GF-D8 (cell line): Measurements from ENCODE around the gene CAPRIN1.
A peak's percentile ranks its signal among the peaks of the same experiment; 100 is the strongest.
"Not testable (repeated sequence)": the region's sequence is repeated elsewhere in the genome, so short reads cannot be mapped to it uniquely, and the experiment has no call there.

Source experiments
- DNase-seq: peaks from one replicate; lab custom pipeline; 2025; lab: John Stamatoyannopoulos, UW

The CAPRIN1 gene

GRCh38 chr11:34050581-34051348 is 766 bp upstream of the CAPRIN1 start:
- no peak for DNase-seq

DNA sequence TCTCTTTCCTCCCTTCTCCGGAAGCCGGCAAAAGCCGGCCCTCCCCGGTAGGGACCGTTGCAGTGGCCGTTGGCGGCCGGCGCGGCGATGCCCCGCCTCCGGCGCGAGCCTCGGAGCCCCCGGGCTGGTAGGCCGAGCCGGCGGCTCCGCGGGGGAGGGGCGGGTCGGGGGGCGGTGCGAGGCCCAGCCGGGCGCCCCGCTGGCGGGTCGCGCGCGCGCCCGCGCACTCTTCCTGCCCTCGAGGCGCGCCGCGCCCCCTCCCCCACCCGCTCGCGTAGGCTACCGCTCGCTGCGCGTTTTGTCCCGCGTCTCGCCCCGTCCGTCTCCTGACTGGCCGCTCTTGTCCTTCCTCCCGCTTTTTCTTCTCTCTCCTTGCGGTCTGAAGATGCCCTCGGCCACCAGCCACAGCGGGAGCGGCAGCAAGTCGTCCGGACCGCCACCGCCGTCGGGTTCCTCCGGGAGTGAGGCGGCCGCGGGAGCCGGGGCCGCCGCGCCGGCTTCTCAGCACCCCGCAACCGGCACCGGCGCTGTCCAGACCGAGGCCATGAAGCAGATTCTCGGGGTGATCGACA is 591 bp downstream of the CAPRIN1 start:
- DNase-seq = peak; percentile 42

DNA sequence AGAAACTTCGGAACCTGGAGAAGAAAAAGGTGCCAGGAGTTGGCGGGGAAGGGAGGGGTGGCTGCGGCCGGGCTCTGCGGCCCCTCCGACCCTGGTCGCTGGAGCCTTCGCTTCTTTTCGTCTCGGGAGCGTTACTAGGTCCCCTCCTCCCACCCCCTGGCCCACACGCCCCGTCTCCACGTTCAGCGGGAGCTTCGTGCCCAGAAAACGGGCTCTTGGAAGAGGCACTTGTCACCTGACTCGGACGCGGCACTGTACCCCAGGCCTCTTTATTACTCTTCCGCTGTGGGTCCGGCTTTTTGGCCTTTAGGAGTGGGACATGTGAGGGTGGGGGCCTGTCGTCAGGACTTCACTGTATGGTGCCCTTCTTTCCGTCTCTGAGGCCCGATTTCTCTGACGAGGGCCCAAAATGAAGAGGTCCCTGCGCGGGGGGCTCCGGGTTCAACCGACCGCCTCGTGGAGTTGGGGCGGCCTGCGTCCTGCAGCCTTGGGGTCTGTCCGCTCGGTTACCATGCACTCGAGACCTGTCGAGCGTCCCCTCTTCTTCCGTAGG is 1.2 kb downstream of the CAPRIN1 start:
- no peak for DNase-seq

GRCh38 chr11:34053161-34053686 is 1.7 kb downstream of the CAPRIN1 start:
- no peak for DNase-seq

- not testable (repeated sequence) for DNase-seq
Measured at GRCh38 chr11:34054351-34054750, 2.8 kb downstream of the CAPRIN1 start.

DNA sequence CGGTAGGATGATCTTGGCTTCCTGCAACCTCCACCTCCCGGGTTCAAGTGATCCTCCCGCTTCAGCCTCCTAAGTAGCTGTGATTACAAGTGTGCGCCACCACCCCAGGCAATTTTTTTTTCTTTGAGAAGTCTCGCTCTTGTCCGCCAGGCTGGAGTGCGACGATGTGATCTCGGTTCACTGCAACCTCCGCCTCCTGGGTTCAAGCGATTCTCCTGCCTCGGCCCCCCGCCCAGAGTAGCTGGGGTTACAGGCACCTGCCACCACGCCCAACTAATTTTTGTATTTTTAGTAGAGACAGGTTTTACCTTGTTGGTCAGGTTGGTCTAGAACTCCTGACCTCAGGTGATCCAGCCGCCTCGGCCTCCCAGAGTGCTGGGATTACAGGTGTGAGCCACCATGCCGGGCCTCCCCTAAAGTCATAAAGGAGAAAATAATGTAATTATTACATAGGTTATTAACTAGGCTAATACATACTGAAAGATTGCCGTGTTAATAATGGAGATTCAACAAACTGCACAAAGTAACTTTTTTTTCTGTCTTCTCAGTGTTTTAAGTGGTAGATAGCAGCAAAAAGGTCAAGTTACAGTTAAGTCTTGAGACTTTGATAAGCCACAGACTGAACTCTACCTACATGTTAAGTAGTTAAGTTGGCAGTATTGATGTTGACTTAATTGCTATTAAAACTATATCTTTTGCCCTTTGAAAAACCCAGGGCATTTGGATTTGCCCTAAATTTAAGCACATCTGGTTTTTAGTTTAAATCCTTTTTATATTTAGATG is 3.9 kb downstream of the CAPRIN1 start:
- no peak for DNase-seq

DNA sequence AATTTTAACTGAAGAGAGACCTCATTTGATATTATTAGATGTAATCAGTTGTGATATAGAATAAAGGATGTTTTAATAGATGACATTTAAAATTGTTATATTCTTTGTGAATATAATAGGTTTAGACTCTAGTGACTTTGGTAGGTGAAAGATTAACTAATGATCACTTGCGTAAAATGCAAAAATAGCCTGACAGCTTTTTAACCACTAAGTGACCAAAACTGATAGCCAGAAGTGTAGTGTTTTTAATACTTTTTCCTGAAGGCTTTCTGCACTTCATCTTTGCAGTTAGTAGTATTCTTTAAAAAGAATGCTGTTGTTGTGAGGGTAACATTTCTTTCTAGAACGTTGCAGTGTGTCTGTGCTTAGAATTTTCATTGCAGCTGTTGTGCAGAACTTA is 5.1 kb downstream of the CAPRIN1 start:
- no peak for DNase-seq

DNA sequence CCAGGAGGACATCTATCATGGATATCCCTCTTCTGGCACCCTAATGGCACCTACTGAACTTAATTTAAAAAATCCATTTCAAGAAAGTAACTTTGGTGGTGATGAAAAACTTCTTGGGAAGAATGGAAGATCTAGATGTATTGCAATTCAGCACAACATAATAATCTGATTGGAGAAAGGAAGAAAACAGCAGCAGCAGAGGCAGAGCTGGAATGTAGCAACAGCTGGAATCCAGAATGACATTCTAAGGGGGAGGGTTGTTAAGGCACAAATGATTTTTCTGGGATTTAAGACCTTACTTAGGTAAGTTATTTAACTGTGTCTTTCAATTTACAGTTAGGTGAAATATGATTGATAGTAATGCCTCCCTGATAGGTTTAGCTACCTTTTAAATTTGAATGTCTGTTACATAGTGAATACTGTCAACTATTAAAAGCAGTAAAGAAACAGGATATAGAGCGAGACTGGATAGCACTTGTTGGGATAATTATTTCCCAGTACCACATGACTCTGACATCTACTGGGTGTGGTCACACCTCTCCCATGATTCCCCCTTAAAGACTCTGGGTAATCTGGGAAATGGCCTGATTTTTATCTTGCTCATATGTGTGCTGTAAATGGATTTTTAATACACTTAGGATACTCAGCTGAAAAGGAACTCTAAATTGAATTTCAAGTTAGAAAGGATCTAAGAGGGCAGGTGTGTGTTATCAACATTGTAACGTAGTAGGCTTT is 11.7 kb downstream of the CAPRIN1 start:
- no peak for DNase-seq

GRCh38 chr11:34064291-34064690 is 12.8 kb downstream of the CAPRIN1 start:
- DNase-seq = no peak

DNA sequence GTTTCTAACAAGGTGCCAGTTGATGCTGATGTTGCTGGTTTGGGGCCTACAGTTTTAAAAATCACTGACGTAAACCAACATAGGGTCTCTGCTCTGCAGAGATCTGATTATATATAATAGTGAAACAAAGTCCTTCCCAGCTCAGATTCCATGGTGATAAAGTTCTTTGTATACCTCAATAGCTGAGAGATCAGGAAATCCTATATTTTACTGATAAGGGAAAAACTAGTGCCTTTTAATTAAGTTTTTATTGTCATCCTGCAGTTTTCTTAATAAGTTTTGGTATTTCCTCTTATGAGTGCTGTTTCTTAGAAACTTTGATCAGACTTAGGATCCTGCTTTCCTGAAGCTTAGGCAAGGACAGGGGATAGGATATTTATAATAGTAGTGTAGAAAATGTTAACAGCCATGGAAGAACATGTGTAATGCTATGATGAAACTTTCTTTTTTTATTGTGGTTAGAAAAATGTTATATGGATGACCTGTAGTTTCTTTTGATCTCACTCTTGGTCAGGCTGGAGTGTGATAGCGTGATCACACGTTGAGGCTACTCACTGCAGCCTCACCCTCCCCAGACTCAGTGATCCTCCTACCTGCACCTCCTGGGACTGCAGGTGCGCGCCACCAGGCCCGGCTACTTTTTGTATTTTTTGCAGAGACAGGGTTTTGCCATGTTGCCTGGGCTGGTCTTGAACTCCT is 14.1 kb downstream of the CAPRIN1 start:
- no peak for DNase-seq

- DNase-seq = not testable (repeated sequence)
Measured at GRCh38 chr11:34066766-34067165, 15.2 kb downstream of the CAPRIN1 start.

DNA sequence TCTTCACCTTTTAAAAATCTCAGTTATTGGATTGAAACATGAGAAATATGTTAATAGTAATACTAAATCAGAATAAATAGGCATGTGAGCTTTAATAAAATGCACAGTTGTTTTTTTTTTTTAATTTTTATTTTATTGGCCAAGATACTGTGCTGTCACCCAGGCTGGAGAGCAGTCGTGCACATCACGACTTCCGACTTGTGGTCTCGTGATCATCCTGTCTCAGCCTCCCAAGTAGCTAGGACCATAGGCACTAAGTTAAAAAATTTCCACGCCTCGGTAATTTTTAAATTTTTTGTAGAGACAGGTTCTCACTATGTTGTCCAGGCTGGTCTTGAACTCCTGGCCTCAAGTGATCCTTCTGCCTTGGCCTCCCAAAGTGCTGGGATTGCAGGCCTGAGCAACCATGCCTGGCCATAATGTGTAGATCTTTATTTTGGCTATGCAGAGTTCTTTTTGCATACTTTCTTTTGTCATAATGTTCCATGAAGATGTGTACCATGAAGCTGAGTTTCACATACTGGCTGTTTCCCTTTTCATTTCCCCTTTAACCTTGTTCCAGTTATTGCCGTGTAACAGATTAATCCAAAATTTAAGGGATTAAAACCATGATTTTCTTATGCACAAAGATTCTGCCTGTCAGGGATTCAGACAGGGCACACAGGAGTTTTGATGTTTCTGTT is 16.0 kb downstream of the CAPRIN1 start:
- DNase-seq = no peak

GRCh38 chr11:34068111-34068510 is 16.6 kb downstream of the CAPRIN1 start:
- no peak for DNase-seq

DNA sequence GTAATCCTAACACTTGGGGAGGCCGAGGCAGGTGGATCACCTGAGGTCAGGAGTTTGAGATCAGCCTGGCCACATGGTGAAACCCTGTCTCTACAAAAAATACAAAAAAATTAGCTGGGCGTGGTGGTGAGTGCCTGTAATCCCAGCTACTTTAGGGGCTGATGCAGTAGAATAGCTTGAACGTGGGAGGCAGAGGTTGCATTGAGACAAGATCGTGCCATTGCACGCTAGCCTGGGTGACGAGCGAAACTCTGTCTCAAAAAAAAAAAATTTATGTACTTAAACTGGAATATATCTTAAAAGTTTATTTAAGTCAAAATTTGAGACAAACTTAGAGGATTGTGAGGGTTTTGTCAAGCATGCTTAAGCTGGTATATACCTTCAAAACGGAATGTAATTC is 19.8 kb downstream of the CAPRIN1 start:
- not testable (repeated sequence) for DNase-seq

GRCh38 chr11:34072041-34072440 is 20.5 kb downstream of the CAPRIN1 start:
- DNase-seq = no peak

GRCh38 chr11:34072832-34073231 is 21.3 kb downstream of the CAPRIN1 start:
- no peak for DNase-seq

DNA sequence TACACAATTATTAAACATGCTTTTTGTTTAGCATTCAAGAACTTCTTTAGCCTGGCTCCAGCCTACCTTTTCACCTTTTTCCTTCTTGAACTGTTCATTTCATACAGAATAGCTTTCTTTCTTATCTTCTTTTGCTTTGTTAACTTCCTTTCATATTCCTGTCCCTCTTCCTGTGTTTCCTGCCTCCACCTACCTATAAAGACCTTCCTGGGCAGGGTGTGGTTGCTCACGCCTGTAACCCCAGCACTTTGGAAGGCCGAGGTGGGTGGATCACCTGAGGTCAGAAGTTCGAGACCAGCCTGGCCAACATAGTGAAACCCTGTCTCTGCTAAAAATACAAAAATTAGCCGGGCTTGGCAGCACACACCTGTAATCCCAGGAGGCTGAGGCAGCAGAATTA is 22.9 kb downstream of the CAPRIN1 start:
- no peak for DNase-seq

- DNase-seq = no peak
Measured at GRCh38 chr11:34075178-34075820, 23.8 kb downstream of the CAPRIN1 start.

DNA sequence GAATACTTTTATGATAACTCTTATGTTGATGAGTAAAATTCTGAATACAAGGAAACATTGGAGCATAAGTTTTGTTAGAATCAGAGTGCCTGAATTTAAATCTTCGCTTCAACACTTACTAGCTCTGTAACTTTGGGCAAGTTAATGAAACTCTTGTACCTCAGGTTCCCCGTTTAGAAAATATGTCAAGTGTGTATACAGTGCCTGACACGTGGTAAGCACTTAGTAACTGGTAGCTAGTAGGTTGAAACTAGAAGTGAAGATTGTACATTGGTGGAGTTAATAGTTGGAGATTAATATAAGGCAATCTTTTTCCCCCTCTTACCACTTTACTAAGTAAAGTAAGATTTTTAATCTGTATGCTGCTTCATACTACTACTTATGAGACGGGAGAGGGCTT is 29.1 kb downstream of the CAPRIN1 start:
- DNase-seq = no peak

DNA sequence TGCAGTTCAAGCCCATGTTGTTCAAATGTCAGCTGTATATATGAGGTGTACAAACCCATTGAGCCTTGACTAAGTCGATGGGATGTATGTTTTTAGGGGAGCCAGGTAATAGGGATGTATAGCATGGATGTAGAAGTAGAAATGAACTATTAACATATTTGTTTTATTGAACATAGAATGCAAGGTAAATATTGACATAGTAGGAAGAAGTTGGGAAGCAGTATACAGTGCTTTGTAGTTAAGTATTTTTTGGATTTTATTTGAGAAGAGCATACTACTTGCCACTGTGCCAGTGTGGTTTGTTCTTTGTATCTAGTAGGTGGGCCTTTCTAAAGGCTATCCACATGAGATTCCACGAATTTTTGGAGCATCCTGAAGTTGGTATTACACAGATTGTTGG is 33.1 kb downstream of the CAPRIN1 start:
- DNase-seq = no peak
